ENCODE results near the gene CACNA2D3.

Gene CACNA2D3

DNA sequence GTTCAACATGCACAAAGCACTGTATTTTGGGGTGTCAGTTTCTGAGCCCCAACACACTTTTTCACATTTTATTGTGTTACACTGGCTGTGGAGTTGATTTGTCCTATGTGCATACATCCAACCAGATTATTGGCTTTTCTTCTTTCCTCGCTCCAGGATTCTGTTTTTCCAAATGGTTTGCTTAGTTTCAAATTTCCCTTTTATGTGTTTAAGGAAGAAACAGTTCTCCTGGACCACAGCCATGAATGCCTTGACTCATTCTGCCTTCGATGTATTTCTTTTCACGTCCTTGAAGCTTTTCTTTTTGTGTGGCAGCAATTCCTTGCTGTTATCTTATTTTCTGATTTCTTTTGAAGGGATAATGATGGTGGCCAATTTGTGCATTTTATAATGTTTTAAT, 53.8 kb downstream of the CACNA2D3 start:
- TF ChIP-seq CTCF (IDR thresholded peaks at IDR 0.05) = no peak

DNA sequence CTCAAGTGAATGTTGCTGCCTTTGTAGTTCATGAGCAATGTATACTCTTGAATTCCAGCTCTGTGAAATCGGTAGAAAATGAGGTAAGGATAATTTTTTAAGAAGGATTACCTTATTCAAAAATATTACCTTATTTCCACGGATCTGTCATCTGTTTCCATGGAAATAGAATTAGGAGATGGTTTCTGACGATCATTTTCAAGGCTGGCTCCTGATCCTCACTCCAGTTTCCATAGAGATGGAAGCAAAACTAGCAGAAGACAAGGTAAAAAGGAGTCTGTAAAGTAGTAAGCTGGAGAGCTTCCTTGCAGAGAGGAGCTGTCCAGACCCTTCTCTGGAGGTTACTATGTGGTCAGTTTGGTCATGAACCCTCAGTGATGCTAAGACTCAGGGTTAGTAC, 55.5 kb downstream of the CACNA2D3 start:
- no peak for TF ChIP-seq CTCF (IDR thresholded peaks at IDR 0.05)

DNA sequence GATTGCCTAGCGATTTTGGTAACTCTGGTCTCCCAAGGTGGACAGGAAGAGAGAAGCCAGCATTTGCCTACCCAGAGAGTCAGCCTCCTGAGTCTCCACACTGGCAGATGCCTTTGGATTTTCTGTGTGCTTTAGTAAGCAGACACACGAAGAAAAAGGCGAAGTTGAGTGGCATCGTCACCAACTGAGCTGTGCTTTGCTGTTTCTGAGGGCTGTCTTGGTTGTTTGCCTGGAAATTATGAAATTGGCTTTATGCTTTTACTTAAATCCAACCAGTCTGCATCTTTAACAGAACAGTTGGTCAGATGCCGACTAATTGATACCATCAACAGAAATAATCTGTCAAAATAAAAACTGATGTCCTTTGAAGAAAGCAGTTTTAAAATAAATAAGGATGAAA, 56.0 kb downstream of the CACNA2D3 start:
- TF ChIP-seq CTCF (IDR thresholded peaks at IDR 0.05) = no peak

- TF ChIP-seq CTCF (IDR thresholded peaks at IDR 0.05) = no peak
Observed at GRCh38 chr3:54180921-54181320, 58.6 kb downstream of the CACNA2D3 start.

DNA sequence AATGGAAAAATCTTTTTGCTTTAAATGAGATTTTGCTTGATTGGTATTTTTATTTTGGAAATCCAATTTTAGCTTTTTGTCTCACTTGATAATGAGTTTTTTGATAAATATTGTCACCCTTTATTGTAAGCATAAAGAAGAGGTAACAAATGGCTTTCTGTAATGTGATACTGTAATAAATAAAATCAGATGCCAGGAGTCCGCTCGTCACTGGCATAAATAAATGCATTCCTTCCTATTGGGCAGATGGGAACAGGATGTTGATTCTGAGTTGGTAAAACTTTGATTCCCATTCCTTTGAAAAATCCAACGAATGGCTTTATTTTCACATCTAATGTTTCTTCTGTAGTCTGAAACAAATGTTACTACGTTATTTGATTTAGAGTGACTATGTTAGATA, 59.9 kb downstream of the CACNA2D3 start:
- no peak for TF ChIP-seq CTCF (IDR thresholded peaks at IDR 0.05)

DNA sequence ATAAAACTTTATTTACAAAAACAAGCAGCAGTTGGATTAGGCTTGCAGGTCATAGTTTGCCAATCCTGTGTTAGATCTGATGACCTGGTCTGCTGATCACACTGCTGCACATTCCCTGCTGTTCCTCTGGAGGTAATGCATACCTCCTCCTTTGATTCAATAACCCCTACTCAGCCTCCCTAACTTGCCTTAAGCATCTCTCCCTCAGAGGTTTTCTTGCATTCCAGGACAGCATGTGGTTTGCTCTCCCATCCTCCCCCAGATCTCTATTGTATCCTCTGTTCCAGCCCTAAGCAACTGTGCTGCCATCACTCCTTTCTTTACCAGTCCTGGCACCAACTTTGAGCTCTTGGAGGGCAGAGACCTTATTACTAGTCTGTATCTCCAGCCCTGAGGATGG, 63.4 kb downstream of the CACNA2D3 start:
- TF ChIP-seq CTCF (IDR thresholded peaks at IDR 0.05) = no peak

DNA sequence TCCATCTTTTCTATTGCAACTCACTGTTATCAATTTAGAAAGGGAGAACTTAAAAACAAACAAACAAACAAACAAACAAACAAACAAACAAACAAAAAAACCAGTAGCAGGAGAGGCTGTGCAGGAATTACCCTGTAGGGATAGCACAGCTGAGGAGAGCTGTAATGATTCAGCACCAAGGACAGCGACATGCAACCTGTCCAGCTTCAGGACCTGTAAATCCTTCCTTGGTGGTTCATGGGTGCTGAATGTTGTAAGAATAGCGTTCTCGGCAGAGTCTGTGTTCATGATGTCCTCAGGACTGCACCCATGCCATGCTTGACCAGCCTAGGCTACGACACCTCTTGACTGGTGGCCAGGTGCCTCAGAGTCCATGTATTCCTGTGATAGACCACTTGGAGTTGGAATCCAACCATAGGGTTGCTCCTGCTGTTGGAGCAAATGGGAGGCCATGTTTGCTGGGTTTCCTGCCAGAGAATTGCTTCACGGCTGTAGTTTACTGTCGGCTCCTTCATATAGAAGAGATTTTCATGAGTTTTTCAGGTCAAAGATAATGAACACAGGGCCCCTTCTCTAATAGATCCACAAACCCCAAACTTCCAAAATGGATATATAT, 65.9 kb downstream of the CACNA2D3 start:
- TF ChIP-seq CTCF (IDR thresholded peaks at IDR 0.05) = no peak

DNA sequence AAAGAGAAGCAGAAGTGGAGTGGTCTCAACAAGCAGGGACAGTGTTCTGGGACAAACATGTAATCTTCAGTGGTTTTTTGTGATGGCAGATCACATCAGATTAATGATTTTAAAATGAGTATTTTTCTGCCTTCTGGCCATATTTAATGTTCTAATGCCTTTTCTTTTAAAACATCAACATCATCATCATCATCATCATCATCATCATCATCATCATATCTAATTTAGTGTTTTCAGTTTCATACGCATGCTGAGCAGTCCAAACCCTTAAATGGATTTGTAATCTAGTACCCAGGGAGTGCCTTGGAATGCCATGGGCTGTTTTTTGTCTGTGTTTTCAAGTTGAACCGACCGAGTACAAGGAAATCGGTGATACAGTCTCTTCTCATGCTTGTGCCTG, 68.9 kb downstream of the CACNA2D3 start:
- no peak for TF ChIP-seq CTCF (IDR thresholded peaks at IDR 0.05)

Measured in LNCAP (cell line).